Measurements from ENCODE around the gene ZNF605. TPM values are rescaled to one million over a fixed set of nuclear protein-coding genes. Genes with fewer than 3 reads are reported as not detected.

Gene ZNF605
- total RNA-seq, result 10 to 100 TPM in 1 of 4 donors, 1 to 10 TPM in 3; 3.2 to 10.1 (median 5.1) TPM

DNA sequence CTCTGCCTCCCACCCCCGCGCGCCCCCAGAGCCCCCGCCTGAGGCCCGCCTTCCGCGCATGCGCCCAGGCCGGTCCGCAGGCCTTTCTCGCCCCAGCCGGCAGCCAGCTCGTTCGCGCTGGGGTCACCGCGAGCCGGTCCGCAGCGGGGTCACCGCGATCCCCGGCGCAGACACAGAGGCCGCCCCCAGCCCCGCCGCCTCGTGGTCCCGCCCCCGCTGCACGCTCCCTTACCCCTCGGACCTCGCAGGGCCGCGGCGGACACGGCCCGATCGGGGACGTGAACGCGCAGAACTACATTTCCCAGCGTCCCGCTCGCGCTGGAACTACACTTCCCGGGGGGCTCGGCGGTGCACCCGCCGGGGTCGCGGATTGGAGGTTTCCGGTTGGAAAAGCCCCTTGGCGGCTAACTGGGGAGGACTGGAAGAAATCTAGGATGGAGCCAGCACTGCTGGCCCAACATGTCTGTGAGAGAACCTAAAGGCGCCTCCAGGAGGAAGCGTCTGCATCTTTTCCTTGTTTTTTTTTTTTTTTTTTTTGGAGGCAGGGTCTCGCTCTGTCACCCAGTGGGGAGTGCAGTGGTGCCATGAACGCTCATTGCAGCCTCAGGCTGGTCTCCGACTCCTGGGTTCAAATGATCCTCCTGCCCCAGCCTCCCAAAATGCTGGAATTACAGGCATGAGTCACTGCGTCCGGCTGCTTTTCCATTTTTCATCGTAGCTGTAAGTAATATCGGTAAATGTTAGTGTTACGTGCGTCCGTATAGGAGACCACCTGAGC is at the start of gene ZNF605:
Gene ZNF605, minus strand, starts transcription at position 296 of the 778 bp plus-strand sequence. CDS start 10,671 bp downstream, outside the sequence.
- intact Hi-C loops (cut with DNase I), result no loop called here
- H3K4me3 ChIP-seq, result peak within 1 kb of the TSS; percentile 74 to 100 (median 90)

DNA sequence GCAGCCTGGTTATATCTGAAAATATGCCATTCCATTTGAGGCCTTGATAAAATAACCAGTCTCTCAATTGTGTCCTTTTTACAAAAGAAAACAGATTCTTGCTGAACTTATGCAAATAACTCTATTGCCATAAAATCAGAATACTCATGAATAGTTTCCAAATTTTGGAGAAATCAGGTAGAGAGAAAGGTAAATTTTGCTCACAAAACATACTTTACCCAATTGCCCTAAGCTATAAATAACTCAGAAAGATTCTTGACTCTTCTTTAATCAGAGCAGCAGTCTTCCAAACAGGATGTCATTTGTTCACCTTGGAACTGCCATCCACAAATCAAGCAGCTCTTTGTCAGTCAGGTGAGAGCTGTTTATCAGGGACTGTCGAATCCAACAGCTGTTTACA is 42.6 kb upstream of the ZNF605 start:
- Histone ChIP-seq H3K27ac (no peak overlapping the region), H3K27me3 (no peaks in the 10 kb centered on the region), H3K4me1 (no peaks in the 10 kb centered on the region), H3K4me3 (no peak overlapping the region), H3K9me3 (peaks cover 7 to 100% (median 77%) of the 10 kb centered on the region in 3 donors), H3K36me3 (peaks cover 0 to 90% (median 0%) of the 10 kb centered on the region in 3 donors)
- 0 to 25% methylated on average over 1 of the region's 1 CpG for WGBS, 2 donors
- TF ChIP-seq POLR2A (IDR thresholded peaks at IDR 0.05), result no peak
- TF ChIP-seq, protein P1, sequence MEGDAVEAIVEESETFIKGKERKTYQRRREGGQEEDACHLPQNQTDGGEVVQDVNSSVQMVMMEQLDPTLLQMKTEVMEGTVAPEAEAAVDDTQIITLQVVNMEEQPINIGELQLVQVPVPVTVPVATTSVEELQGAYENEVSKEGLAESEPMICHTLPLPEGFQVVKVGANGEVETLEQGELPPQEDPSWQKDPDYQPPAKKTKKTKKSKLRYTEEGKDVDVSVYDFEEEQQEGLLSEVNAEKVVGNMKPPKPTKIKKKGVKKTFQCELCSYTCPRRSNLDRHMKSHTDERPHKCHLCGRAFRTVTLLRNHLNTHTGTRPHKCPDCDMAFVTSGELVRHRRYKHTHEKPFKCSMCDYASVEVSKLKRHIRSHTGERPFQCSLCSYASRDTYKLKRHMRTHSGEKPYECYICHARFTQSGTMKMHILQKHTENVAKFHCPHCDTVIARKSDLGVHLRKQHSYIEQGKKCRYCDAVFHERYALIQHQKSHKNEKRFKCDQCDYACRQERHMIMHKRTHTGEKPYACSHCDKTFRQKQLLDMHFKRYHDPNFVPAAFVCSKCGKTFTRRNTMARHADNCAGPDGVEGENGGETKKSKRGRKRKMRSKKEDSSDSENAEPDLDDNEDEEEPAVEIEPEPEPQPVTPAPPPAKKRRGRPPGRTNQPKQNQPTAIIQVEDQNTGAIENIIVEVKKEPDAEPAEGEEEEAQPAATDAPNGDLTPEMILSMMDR (IDR thresholded peaks at IDR 0.05), result no peak
- intact Hi-C loops (cut with DNase I), result no loop called here
- no peak for DNase-seq

More for the DNA sequence above, at the start of gene ZNF605:
- 1 to 9% methylated on average over 11 to 14 of the region's 67 CpGs for WGBS, 2 donors
- Histone ChIP-seq H3K4me1 (peaks cover 0 to 24% (median 13%) of the 10 kb centered on the region in 3 donors), H3K27ac (peak within 1 kb of the TSS; percentile 88 to 97 (median 94)), H3K27me3 (no peaks in the 10 kb centered on the region), H3K36me3 (peaks cover 0 to 19% (median 0%) of the 10 kb centered on the region in 3 donors), H3K9me3 (peaks cover 0 to 40% (median 26%) of the 10 kb centered on the region in 3 donors)
- TF ChIP-seq, protein P1 (IDR thresholded peaks at IDR 0.05), result peak in 1 of 6 experiments; percentile 10
- peak in 1 of 4 donors; percentile 23 for TF ChIP-seq POLR2A (IDR thresholded peaks at IDR 0.05)
- peak; percentile 51 for DNase-seq

DNA sequence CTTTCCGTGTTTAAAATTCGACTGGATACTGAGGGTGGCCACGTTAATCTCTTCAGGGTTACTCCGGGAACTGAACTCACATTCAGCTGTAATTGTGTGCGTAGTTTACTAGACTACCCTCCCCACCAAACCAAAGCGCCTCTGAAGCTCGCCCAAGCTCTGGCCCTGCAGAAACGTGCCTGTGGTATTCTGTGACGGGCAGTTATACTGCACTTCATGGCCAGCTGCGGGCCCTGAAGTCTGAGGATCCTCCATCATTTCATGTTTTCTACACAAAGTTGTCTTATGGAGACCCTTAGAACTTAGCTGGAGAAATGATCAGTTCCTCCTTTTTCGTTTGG is 30.7 kb upstream of the ZNF605 start:
- no peak for DNase-seq
- 1 to 3% methylated on average over 8 to 11 of the region's 11 CpGs for WGBS, 2 donors
- intact Hi-C loops (cut with DNase I), result loop anchor here (10.0 kb wide), 1 partner anchor 48 kb away; the partner anchor contains the start of gene ZNF84

DNA sequence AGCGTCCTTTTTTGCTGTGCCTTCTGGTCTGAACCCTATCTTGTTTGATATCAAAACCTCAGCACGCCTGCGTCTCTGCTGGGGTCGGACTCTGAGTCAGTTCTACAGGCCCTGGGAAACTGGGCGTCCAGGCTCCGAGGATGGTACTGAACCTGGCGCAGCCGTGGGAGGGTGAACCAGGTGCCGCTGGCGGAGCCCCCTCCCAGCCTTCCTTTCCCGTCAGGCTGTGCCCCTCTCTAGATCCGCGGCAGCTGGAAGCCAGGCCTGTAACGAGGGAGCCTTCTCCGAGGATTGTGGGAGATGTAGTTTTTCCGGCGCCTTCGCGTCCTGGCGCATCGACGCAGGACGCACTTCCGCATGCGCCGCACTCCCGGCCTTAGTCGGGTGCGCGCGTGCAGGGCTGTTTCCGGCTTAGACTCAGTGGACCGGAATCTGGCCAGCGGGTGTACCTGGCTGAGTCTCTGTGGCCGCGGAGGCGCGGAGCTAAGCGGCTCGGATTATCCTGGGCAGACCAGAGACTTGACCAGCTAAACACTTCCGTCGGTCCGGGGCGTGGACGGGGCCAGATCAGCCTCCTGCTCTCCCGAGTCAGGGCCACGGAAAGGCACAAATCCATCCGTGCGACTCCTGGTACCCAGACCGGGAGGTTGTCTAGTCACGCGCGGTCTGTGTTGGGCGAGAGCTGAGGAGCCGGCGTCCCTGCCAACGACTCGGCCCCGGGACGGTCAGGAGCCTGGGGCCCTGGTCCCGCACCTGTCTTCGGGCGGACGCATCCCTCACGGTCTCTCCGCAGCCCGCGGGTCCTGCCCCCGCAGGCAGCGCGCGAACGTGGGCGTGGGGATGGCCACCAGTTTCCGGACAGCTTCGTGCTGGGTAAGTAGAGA is 30.1 kb upstream of the ZNF605 start, which contains the start of gene ZNF26:
Gene ZNF26, plus strand, starts transcription at position 367 of the 884 bp plus-strand sequence. Its CDS starts 474 bp downstream, at position 841.
- Histone ChIP-seq H3K9me3 (peaks cover 0 to 32% (median 16%) of the 10 kb centered on the region in 3 donors), H3K27me3 (no peaks in the 10 kb centered on the region), H3K36me3 (peaks cover 0 to 38% (median 0%) of the 10 kb centered on the region in 3 donors), H3K4me3 (peak within 1 kb of the TSS; percentile 76 to 88 (median 84)), H3K27ac (peak within 1 kb of the TSS; percentile 79 to 92 (median 89)), H3K4me1 (peaks cover 9 to 23% (median 12%) of the 10 kb centered on the region in 3 donors)
- TF ChIP-seq, protein P1 (IDR thresholded peaks at IDR 0.05), result peak in 1 of 6 experiments; percentile 37
- TF ChIP-seq POLR2A (IDR thresholded peaks at IDR 0.05), result peak in 2 of 4 donors; percentile 11 to 29
- intact Hi-C loops (cut with DNase I), result loop anchor here (10.0 kb wide), 1 partner anchor 49 kb away; the partner anchor contains the start of gene ZNF84
- DNase-seq, result peak; percentile 54
- WGBS, 2 donors, result 0 to 1% methylated on average over 4 to 38 of the region's 76 CpGs

More for the DNA sequence above, 30.7 kb upstream of the ZNF605 start:
- peak overlapping the region; percentile 76 to 88 (median 84) for H3K4me3 ChIP-seq
- TF ChIP-seq, protein P1 (IDR thresholded peaks at IDR 0.05), result no peak
- TF ChIP-seq POLR2A (IDR thresholded peaks at IDR 0.05), result no peak
- H3K9me3 ChIP-seq, result peaks cover 0 to 38% (median 19%) of the 10 kb centered on the region in 3 donors
- H3K36me3 ChIP-seq, result peaks cover 0 to 44% (median 0%) of the 10 kb centered on the region in 3 donors
- H3K4me1 ChIP-seq, result peaks cover 9 to 23% (median 12%) of the 10 kb centered on the region in 3 donors
- peak overlapping the region; percentile 79 to 92 (median 89) for H3K27ac ChIP-seq
- H3K27me3 ChIP-seq, result no peaks in the 10 kb centered on the region

All from esophagus squamous epithelium (tissue), 5 donors.